ENCODE results near the gene PTPRE. TPM values are rescaled to one million over a fixed set of nuclear protein-coding genes. Genes with fewer than 3 reads are reported as not detected.
"Not testable (repeated sequence)": the region's sequence is repeated elsewhere in the genome, so short reads cannot be mapped to it uniquely, and the experiment has no call there.

The PTPRE gene
- total and polyA plus RNA-seq, 2 donors, result 5.7 to 15.9 TPM

DNA sequence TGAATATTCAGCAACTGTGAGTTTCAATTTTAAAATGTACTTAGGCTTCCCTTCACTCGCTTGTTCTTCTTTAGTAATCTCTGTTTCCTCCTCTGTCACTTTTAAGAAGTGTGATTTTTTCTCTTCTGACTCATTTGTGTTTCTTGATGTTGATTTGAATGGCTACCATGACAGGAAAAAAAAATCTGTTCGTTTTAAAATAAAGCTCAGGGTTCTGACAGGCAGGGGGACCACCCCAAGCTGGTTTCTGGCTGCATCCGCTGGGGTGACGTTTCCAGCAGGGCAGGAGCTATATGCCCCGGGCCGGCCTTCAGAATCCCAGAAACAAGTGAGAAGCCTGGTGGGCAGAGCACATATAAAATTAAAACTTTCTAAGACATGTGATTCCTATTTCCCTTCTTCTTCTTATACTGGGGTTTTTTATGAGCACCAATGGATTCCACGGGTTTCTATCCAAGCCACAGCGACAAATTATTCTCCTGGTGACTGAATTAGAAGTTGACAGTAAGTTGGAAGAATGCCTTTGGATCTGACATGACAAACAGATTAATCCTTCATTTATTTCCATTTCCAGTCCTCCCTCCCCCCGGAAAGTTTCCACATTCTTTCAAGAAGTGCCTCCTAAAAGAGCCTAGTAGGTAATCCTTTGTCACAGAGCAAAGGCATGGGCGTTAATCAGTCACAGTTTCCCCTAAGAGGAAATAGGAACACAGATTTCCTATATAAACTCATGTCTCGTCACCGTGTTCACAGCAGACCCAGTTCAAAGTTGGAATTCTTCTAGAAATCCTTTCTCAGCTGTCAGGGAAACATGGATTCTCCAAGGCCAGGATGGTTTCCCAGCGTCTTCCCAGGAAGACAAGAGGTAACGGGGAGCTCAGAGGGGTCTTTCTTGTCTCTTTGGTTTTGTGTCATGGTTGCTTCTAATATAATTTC lies 79.9 kb downstream of the PTPRE start:
- 64% methylated on average over 14 of the region's 14 CpGs for WGBS
- no peak for DNase-seq (ENCODE audit: extremely low spot score)
- Histone ChIP-seq H3K27ac (ENCODE audit: low read depth) (no peak overlapping the region), H3K36me3 (ENCODE audit: insufficient read depth) (no peaks in the 10 kb centered on the region), H3K4me1 (ENCODE audit: insufficient read depth) (no peaks in the 10 kb centered on the region), H3K4me3 (ENCODE audit: low read depth, low read length) (no peak overlapping the region)

DNA sequence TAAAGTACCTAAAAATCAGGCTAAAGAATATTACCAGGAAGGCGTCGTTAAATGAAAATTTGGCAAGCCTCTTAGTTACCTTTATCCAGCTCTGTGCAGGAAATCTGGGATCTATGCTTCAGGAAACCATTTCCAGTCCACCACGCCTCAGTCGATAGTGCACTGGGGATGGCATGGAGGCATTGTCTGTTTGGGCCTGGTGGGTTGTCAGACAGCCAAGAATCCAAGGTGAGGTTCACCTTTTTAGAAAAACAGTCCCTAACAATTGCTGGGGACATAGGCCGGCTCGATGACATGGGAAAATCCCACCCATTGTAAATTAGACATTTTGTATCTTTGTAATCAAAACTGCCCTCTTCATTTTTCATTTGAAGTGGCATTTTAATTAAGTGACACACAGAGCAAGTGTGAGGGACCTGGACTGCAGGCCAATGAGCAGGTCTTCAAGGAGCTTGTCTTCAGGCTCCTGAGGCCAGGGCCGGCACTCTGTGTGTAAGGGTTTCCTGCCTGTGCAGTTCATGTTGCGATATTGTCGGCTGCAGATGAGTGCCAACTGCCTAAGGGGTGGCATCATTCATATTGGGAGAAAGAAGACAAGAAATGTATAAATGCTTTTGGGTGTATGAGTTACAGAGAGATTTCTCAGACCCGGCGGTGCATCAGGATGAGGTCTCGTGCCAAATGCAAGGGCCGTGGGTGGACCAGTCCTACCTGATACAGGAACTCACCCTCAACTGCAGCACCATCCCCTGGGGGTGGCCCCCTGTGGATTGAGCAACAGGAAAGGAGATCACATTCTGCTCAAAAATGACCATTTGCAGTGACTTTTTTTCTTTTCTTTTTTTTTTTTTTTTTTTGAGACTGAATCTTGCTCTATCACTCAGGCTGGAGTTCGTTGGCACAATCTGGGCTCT lies 80.8 kb downstream of the PTPRE start:
- H3K4me3 ChIP-seq (ENCODE audit: low read depth, low read length), result no peak overlapping the region
- no peaks in the 10 kb centered on the region for H3K4me1 ChIP-seq (ENCODE audit: insufficient read depth)
- WGBS, result 85% methylated on average over 14 of the region's 14 CpGs
- H3K27ac ChIP-seq (ENCODE audit: low read depth), result no peak overlapping the region
- no peak for DNase-seq (ENCODE audit: extremely low spot score)
- no peaks in the 10 kb centered on the region for H3K36me3 ChIP-seq (ENCODE audit: insufficient read depth)

DNA sequence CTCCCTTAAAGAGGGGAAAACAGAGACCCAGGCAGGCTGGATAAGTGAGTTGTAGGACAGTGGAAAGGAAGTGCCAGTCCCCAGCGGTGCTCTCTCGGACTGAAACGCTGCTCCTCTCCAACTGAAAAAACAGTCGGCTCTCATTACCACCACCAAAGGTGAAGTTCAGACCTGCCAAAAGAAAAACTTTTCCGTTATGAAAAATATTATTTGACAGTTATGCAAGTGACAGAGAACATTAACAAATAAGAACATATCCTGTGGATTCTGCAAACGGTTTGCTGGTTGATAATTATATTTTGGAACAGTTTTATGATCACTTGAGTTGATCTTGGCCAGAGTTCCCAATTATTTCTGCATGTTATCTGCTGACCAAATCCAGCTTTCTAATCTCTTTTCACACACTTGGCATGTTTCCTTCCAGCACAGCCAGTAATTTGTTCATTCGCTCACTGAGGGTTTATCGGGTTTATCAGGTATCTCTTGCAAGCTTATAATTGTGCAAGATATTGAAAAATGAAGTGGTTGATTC lies 82.6 kb downstream of the PTPRE start:
- Histone ChIP-seq H3K27ac (ENCODE audit: low read depth) (no peak overlapping the region), H3K4me1 (ENCODE audit: insufficient read depth) (no peaks in the 10 kb centered on the region), H3K36me3 (ENCODE audit: insufficient read depth) (no peaks in the 10 kb centered on the region), H3K4me3 (ENCODE audit: low read depth, low read length) (no peak overlapping the region)
- no peak for DNase-seq (ENCODE audit: extremely low spot score)
- WGBS, result 25% methylated on average over 8 of the region's 8 CpGs

DNA sequence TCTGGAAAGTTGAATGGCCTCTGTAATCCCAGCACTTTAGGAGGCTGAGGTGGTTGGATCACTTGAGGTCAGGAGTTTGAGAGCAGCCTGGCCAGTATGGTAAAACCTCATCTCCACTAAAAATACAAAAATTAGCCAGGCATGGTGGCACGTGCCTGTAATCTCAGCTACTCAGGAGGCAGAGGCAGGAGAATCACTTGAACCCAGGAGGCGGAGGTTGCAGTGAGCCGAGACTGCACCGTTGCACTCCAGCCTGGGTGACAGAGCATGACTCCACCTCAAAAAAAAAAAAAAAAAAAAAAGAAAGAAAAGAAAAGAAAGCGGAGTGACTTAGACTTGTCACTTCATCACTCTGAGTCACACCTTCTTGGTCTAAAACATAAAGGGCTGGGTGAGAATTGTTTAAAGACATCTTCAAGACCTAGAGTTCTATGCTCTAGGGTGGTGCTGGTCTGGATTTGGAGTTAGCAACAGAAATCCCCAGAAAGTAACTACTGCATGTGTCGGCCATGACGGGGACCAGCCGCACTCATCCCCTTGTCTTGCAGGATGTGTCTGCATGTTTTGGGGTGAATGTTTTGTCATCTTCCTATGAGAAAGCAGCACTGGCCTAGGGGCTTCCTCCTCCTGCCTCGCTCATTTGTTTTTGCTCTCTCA lies 83.4 kb downstream of the PTPRE start:
- not testable (repeated sequence) for H3K36me3 ChIP-seq (ENCODE audit: insufficient read depth); H3K4me3 ChIP-seq (ENCODE audit: low read depth, low read length); DNase-seq (ENCODE audit: extremely low spot score); H3K27ac ChIP-seq (ENCODE audit: low read depth); H3K4me1 ChIP-seq (ENCODE audit: insufficient read depth)
- whole genome bisulfite sequencing, result 76% methylated on average over 9 of the region's 9 CpGs

DNA sequence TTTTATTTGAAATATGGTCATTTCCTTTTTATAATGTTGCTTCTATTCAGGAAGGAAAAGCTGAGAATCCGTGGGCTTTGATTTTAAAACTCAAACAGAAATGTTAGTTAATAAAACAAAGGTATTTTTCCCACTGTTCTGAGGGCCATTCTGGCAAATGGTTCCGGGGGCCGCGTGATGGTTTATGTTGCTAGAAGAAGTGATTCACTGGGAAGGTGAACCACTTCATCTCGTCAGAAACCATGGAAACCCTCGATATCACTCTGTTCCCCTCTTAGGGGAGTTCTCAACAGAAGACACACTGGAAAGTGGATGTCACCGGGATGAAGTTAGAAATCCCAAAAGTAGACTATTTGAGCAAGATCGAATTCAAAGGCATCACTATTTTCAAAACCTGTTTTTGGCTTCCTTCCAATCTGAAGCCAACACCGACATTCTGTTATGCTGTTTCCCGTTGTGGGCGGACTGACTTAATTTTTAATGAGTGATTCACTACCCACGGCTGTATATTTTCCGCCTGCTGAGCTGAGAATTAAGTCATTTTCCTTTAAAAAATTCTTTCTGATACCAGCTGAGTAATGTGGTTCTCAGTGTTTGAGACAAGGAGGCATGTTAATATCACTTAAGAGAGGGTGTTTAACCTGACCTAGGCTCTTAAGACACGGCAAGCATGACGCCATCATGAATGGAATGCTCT lies 84.1 kb downstream of the PTPRE start:
- H3K27ac ChIP-seq (ENCODE audit: low read depth), result no peak overlapping the region
- no peaks in the 10 kb centered on the region for H3K36me3 ChIP-seq (ENCODE audit: insufficient read depth)
- no peaks in the 10 kb centered on the region for H3K4me1 ChIP-seq (ENCODE audit: insufficient read depth)
- DNase-seq (ENCODE audit: extremely low spot score), result no peak
- WGBS, result 55% methylated on average over 15 of the region's 15 CpGs
- no peak overlapping the region for H3K4me3 ChIP-seq (ENCODE audit: low read depth, low read length)

DNA sequence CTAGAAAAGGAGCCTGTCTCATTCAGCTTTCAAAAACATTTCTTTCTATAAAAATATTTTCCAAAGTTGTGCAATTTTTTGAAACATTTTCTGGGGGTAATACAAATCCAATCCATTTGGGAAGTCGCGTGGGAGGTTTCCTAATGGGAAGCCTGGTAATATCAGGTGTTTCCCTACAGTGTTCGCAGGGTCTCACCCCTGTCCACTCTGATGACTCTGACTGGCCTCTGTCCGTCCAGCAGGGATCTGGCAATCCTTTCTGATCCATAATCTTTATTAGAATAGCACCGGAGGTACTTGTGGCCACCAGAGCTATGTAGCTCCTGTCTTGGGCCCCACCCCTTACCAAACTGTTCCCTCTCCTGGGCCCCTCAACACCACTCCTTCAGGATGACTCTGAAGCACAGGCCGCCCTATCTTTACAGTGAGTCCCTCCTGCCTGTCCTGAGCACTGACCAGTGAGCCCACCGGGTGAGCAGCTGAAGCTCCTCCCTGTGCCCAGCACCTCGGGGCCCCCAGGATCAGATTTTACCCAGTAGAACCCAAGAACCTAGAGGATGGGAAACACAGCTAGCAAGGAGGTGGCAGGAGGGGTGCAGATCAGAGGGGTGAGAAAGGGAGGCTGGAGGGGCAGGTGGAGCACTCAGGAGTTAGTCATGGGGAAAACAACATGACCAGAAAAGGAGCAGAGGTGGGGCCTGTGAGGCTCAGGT lies 84.8 kb downstream of the PTPRE start:
- 76% methylated on average over 8 of the region's 8 CpGs for WGBS
- Histone ChIP-seq H3K4me1 (ENCODE audit: insufficient read depth) (no peaks in the 10 kb centered on the region), H3K4me3 (ENCODE audit: low read depth, low read length) (no peak overlapping the region), H3K27ac (ENCODE audit: low read depth) (no peak overlapping the region), H3K36me3 (ENCODE audit: insufficient read depth) (no peaks in the 10 kb centered on the region)
- no peak for DNase-seq (ENCODE audit: extremely low spot score)

DNA sequence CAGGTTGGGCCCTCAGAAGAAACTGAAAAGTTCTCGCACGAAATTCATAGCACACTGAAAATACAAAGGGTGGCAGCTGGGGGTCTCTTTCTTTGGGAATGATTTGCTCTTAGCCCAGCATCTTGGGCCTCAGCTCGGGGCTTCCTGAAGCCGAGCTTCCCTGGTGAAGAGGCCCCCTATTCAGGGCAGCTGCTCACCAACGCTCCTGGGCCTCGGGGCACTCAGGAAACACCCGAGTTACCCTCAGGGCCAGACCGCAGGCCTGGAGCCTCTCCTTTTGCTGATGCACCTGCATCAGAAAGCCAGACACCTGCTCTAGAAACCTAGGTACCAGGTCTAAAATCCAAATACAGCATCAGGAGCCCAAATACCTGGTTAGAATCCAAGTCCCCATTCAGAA lies 85.5 kb downstream of the PTPRE start:
- 74% methylated on average over 8 of the region's 8 CpGs for WGBS
- Histone ChIP-seq H3K27ac (ENCODE audit: low read depth) (no peak overlapping the region), H3K4me1 (ENCODE audit: insufficient read depth) (no peaks in the 10 kb centered on the region), H3K4me3 (ENCODE audit: low read depth, low read length) (no peak overlapping the region), H3K36me3 (ENCODE audit: insufficient read depth) (no peaks in the 10 kb centered on the region)
- no peak for DNase-seq (ENCODE audit: extremely low spot score)

DNA sequence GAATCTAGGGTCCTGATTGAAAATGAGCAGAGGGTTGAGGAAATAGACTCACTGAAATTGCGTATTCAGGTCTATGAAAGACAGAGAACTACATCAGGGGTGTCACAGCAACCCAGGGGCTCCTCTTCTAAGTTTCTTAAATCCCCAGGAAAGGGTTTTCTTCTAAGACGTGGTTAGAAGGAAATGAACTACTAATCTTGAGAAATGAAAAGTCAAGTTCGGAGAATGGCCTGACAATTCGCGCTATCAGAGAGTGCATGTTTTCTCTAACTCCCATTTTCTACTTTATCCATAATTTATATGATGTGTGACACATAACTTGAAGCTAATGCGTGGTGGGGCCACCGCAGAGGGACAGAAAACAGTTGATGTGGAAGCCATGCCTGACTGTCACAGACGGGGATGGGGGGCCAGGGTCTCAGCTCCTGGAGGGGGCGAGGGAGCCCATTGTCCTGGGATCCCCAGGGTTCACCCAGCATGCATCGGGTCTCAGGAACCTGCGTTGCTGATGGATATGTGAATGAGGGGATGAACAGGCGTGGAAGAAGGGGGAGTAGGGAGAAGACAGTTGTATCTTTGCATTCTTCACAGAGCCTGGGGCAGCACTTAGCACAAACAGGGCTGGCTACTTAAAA lies 86.3 kb downstream of the PTPRE start:
- H3K4me1 ChIP-seq (ENCODE audit: insufficient read depth), result no peaks in the 10 kb centered on the region
- no peaks in the 10 kb centered on the region for H3K36me3 ChIP-seq (ENCODE audit: insufficient read depth)
- no peak for DNase-seq (ENCODE audit: extremely low spot score)
- whole genome bisulfite sequencing, result 88% methylated on average over 12 of the region's 12 CpGs
- H3K27ac ChIP-seq (ENCODE audit: low read depth), result no peak overlapping the region
- H3K4me3 ChIP-seq (ENCODE audit: low read depth, low read length), result no peak overlapping the region

DNA sequence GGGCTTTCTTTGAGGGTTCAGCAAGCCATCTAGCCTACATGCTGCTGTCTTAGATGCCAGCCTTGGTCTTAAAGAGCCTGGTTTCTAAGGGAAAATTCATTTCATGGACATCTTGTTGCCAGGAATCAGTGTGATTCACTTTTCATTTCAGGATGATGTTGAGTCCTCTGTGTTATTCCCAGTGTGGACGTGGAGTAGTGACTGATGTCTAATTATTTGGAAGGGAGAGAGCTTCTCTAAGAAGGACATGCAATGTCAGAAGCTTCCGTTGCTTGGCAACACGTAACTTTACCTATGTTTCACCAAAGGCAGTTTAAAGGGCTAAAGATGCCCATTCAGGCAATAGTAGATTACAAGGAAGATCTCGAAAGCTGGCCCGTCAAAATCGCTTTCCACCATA lies 89.0 kb downstream of the PTPRE start:
- Histone ChIP-seq H3K4me1 (ENCODE audit: insufficient read depth) (no peaks in the 10 kb centered on the region), H3K36me3 (ENCODE audit: insufficient read depth) (no peaks in the 10 kb centered on the region), H3K27ac (ENCODE audit: low read depth) (no peak overlapping the region), H3K4me3 (ENCODE audit: low read depth, low read length) (no peak overlapping the region)
- no peak for DNase-seq (ENCODE audit: extremely low spot score)
- WGBS, result 88% methylated on average over 6 of the region's 6 CpGs

DNA sequence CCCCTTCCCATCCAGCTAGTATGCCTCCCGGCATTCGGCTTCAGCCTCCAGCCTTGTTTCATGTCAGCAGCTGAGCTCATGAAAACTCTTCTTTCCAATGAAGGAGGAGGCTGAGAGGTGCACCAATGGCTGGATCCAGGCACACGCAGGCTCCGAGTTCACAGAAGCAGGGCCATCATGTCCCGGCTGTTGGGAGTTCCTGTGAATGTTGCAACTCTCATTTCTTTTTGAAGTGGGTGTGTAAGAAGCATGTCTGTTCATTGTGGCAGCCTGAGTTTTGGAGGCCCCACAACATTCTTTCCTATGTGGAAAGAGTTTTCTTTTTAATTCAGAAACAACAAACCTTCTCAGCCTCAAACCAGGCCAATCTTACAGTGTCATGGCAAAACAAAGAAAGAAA lies 89.7 kb downstream of the PTPRE start:
- DNase-seq (ENCODE audit: extremely low spot score), result no peak
- Histone ChIP-seq H3K4me3 (ENCODE audit: low read depth, low read length) (no peak overlapping the region), H3K36me3 (ENCODE audit: insufficient read depth) (no peaks in the 10 kb centered on the region), H3K27ac (ENCODE audit: low read depth) (no peak overlapping the region), H3K4me1 (ENCODE audit: insufficient read depth) (no peaks in the 10 kb centered on the region)
- 73% methylated on average over 5 of the region's 5 CpGs for WGBS

DNA sequence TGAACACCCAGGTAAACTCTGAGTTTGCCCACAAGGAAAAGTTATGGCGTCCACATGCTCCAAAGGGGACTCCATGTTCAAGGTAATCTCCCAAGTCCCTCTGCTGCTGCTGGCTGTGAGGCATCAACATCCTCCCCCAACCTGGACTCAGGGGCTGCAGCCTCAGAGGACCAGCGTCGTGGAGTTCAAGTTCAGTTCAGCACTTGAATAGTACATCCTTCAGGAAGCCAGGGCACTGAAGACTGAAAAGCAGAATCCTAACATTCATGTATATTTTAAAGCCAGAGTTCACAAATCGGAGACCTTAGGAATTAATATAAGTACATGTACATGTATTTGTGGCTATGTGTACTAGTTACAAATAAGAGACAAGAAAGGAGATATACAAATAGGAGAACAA lies 90.4 kb downstream of the PTPRE start:
- no peaks in the 10 kb centered on the region for H3K36me3 ChIP-seq (ENCODE audit: insufficient read depth)
- no peak overlapping the region for H3K4me3 ChIP-seq (ENCODE audit: low read depth, low read length)
- no peaks in the 10 kb centered on the region for H3K4me1 ChIP-seq (ENCODE audit: insufficient read depth)
- no peak for DNase-seq (ENCODE audit: extremely low spot score)
- H3K27ac ChIP-seq (ENCODE audit: low read depth), result no peak overlapping the region
- 54% methylated on average over 4 of the region's 4 CpGs for WGBS

DNA sequence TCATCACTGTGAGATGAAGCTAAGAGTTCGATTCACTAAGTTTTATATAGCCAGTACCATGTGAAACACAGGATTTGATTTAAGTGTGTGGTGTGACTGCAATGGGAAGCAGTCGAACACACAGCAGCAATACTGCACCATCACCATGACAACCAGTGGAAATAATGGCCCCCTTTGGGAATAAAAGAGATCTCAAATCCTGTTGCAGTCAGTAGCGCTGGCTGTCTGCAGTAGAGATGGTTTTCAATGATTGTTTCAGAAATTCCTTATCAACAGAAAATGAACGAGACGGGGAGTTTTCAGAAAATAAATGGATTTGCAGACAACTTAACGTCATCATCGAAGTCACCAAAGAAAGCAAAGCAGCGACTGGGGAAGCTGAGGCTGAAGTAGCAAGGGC lies 91.0 kb downstream of the PTPRE start:
- no peaks in the 10 kb centered on the region for H3K36me3 ChIP-seq (ENCODE audit: insufficient read depth)
- 58% methylated on average over 8 of the region's 8 CpGs for WGBS
- no peak overlapping the region for H3K27ac ChIP-seq (ENCODE audit: low read depth)
- DNase-seq (ENCODE audit: extremely low spot score), result no peak
- H3K4me1 ChIP-seq (ENCODE audit: insufficient read depth), result no peaks in the 10 kb centered on the region
- no peak overlapping the region for H3K4me3 ChIP-seq (ENCODE audit: low read depth, low read length)
